Fibroblast of pulmonary artery (primary cell): ENCODE data around the gene CEP85.

Experiments used
- DNase-seq: peaks from one replicate; pipeline ENCODE4 v3.0.0-alpha.2; 2010; ENCODE audit warnings: low read depth
- H3K4me3 ChIP-seq: replicated peaks from 2 replicates; pipeline ENCODE4 v1.5.1; 2011; ENCODE audit warnings: low read depth, mild to moderate bottlenecking, control low read depth, low read length, moderate library complexity
- CTCF ChIP-seq: IDR thresholded peaks from 2 replicates; pipeline ENCODE4 v1.5.1; 2011; ENCODE audit warnings: mild to moderate bottlenecking, control low read depth, low read length, inconsistent platforms; ENCODE audit errors: missing control alignments

Gene CEP85

GRCh38 chr1:26318338-26319064 is 84.5 kb downstream of the CEP85 start:
- no peak for TF ChIP-seq CTCF
- no peak for DNase-seq
- H3K4me3 ChIP-seq: no peak overlapping the region

- no peak for DNase-seq
- no peak overlapping the region for H3K4me3 ChIP-seq
- TF ChIP-seq CTCF: no peak
Measured at GRCh38 chr1:26320896-26321295, 86.9 kb downstream of the CEP85 start.

- TF ChIP-seq CTCF: peak; percentile 92
- peak; percentile 86 for DNase-seq
- H3K4me3 ChIP-seq: no peak overlapping the region
Measured at GRCh38 chr1:26321315-26322041, 87.5 kb downstream of the CEP85 start.

DNA sequence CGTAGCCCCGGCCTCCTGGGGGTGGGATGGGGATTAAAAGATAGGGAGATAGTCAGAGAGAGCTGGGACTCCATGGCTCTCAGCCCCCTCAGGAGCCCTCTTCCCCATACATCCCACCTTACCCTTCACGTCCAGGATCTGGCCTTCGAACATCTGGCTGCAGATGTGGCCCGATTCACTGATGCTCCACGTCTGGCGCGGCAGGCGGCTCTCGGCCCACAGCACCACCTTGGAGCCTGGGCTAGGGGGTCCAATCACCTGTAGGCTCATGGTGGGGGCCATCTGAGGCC is 88.0 kb downstream of the CEP85 start:
- no peak overlapping the region for H3K4me3 ChIP-seq
- no peak for DNase-seq
- no peak for TF ChIP-seq CTCF

GRCh38 chr1:26323382-26323781 is 89.4 kb downstream of the CEP85 start:
- no peak overlapping the region for H3K4me3 ChIP-seq
- no peak for TF ChIP-seq CTCF
- no peak for DNase-seq

DNA sequence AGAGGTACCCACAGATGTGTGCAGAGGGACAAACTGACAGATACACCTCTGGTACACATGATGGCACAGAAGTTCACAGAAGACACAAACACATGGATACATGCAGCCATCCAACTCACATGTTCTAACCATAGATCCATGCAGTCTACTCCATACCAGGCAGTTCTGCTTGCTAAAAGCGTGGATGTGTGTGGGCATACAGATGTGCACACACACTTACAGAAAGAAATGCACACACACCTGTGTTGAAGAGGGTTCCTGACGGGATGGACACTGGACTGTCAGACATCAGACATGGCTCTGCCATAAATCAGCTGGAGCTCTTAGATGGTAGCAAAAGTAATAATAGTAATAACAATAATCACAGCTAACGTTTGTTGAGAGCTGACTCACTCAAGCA is 90.5 kb downstream of the CEP85 start:
- no peak for TF ChIP-seq CTCF
- H3K4me3 ChIP-seq: no peak overlapping the region
- no peak for DNase-seq

GRCh38 chr1:26327956-26328362 is 94.0 kb downstream of the CEP85 start:
- H3K4me3 ChIP-seq: no peak overlapping the region
- no peak for DNase-seq
- TF ChIP-seq CTCF: no peak
